ENCODE results near the gene CABP4.

CABP4 gene

GRCh38 chr11:67499808-67500483 lies 44.8 kb downstream of the CABP4 start:
- no peaks in the 10 kb centered on the region for H3F3A ChIP-seq (ENCODE audit: insufficient read depth, low read length)
- no peaks in the 10 kb centered on the region for H3K9me3 ChIP-seq (ENCODE audit: low read length)
- H3K4me3 ChIP-seq (ENCODE audit: low read depth, low read length, poor library complexity, severe bottlenecking), result no peak overlapping the region
- no peaks in the 10 kb centered on the region for H3K79me2 ChIP-seq (ENCODE audit: insufficient read depth, low read length)
- peaks cover 5% of the 10 kb centered on the region for H3K4me1 ChIP-seq (ENCODE audit: insufficient read depth, low read length, severe bottlenecking)
- TF ChIP-seq CTCF (IDR thresholded peaks at IDR 0.05; ENCODE audit: low read length) (no peak), EZH2 (IDR thresholded peaks at IDR 0.05; ENCODE audit: borderline replicate concordance, low read length) (no peak)
- H3K9ac ChIP-seq (ENCODE audit: low read length), result no peak overlapping the region
- H3K27ac ChIP-seq (ENCODE audit: low read depth, low read length, poor library complexity, severe bottlenecking), result no peak overlapping the region
- no peaks in the 10 kb centered on the region for H3K27me3 ChIP-seq (ENCODE audit: insufficient read depth, low read length)
- H3K36me3 ChIP-seq (ENCODE audit: insufficient read depth, low read length), result peaks cover 27% of the 10 kb centered on the region; the same call in 1 of the 2 replicates
- H2AFZ ChIP-seq (ENCODE audit: low read length), result no peak overlapping the region
- H4K20me1 ChIP-seq (ENCODE audit: insufficient read depth, low read length), result no peaks in the 10 kb centered on the region
- H3K4me2 ChIP-seq (ENCODE audit: low read length), result no peak overlapping the region
- no peaks in the 10 kb centered on the region for H3K9me2 ChIP-seq (ENCODE audit: low read depth, low read length)

- Histone ChIP-seq H4K20me1 (ENCODE audit: insufficient read depth, low read length) (no peaks in the 10 kb centered on the region), H3K27ac (ENCODE audit: low read depth, low read length, poor library complexity, severe bottlenecking) (no peak overlapping the region), H3K4me3 (ENCODE audit: low read depth, low read length, poor library complexity, severe bottlenecking) (no peak overlapping the region), H3K9me3 (ENCODE audit: low read length) (no peaks in the 10 kb centered on the region), H3K9ac (ENCODE audit: low read length) (no peak overlapping the region), H3K27me3 (ENCODE audit: insufficient read depth, low read length) (no peaks in the 10 kb centered on the region), H2AFZ (ENCODE audit: low read length) (no peak overlapping the region), H3K4me1 (ENCODE audit: insufficient read depth, low read length, severe bottlenecking) (peaks cover 8% of the 10 kb centered on the region), H3F3A (ENCODE audit: insufficient read depth, low read length) (no peaks in the 10 kb centered on the region), H3K79me2 (ENCODE audit: insufficient read depth, low read length) (no peaks in the 10 kb centered on the region), H3K36me3 (ENCODE audit: insufficient read depth, low read length) (peaks cover 24% of the 10 kb centered on the region; the same call in 1 of the 2 replicates), H3K4me2 (ENCODE audit: low read length) (no peak overlapping the region), H3K9me2 (ENCODE audit: low read depth, low read length) (no peaks in the 10 kb centered on the region)
- TF ChIP-seq EZH2 (IDR thresholded peaks at IDR 0.05; ENCODE audit: borderline replicate concordance, low read length), result no peak
- no peak for TF ChIP-seq CTCF (IDR thresholded peaks at IDR 0.05; ENCODE audit: low read length)
Observed at GRCh38 chr11:67500484-67500821, 45.3 kb downstream of the CABP4 start.

GRCh38 chr11:67500831-67501715 lies 45.9 kb downstream of the CABP4 start:
- Histone ChIP-seq H3K9me3 (ENCODE audit: low read length) (no peaks in the 10 kb centered on the region), H3K9ac (ENCODE audit: low read length) (no peak overlapping the region), H3K27ac (ENCODE audit: low read depth, low read length, poor library complexity, severe bottlenecking) (no peak overlapping the region), H3F3A (ENCODE audit: insufficient read depth, low read length) (no peaks in the 10 kb centered on the region), H3K79me2 (ENCODE audit: insufficient read depth, low read length) (no peaks in the 10 kb centered on the region), H3K36me3 (ENCODE audit: insufficient read depth, low read length) (peaks cover 24% of the 10 kb centered on the region; the same call in 1 of the 2 replicates), H2AFZ (ENCODE audit: low read length) (no peak overlapping the region), H4K20me1 (ENCODE audit: insufficient read depth, low read length) (no peaks in the 10 kb centered on the region), H3K4me3 (ENCODE audit: low read depth, low read length, poor library complexity, severe bottlenecking) (no peak overlapping the region), H3K4me2 (ENCODE audit: low read length) (no peak overlapping the region), H3K9me2 (ENCODE audit: low read depth, low read length) (no peaks in the 10 kb centered on the region), H3K4me1 (ENCODE audit: insufficient read depth, low read length, severe bottlenecking) (peaks cover 14% of the 10 kb centered on the region), H3K27me3 (ENCODE audit: insufficient read depth, low read length) (no peaks in the 10 kb centered on the region)
- no peak for TF ChIP-seq EZH2 (IDR thresholded peaks at IDR 0.05; ENCODE audit: borderline replicate concordance, low read length)
- TF ChIP-seq CTCF (IDR thresholded peaks at IDR 0.05; ENCODE audit: low read length), result no peak
